ENCODE data around the gene CDK7. TPM values are rescaled to one million over a fixed set of nuclear protein-coding genes. Genes with fewer than 3 reads are reported as not detected.
A peak's percentile ranks its signal among the peaks of the same experiment; 100 is the strongest.

The CDK7 gene
- total and polyA plus RNA-seq, 5 donors, result 11.2 to 16.8 (median 11.8) TPM

DNA sequence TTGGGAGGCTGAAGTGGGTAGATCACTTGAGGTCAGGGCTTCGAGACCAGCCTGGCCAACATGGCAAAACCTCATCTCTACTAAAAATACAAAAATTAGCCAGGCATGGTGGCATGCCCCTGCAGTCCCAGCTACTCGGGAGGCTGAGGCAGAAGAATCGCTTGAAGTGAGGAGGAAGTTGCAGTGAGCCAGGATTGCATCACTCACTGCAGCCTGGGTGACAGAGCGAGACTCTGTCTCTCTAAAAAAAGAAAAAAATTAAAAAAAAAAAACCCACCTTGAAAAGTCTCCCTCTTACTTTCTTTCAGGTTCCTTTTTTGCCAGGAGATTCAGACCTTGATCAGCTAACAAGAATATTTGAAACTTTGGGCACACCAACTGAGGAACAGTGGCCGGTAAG is 34.2 kb downstream of the CDK7 start:
- intact Hi-C loops (cut with DNase I), result no loop called here
- Histone ChIP-seq H3K4me3 (ENCODE audit: low read length) (no peak overlapping the region), H3K4me1 (ENCODE audit: control insufficient read depth, insufficient read depth, low read length) (no peaks in the 10 kb centered on the region), H3K27ac (ENCODE audit: low read length) (no peak overlapping the region), H3K9me3 (ENCODE audit: control insufficient read depth, low read length) (no peaks in the 10 kb centered on the region), H3K27me3 (ENCODE audit: control insufficient read depth, insufficient read depth) (no peaks in the 10 kb centered on the region)
- no peak for ATAC-seq
- 92% methylated on average over 5 of the region's 5 CpGs for WGBS
- DNase-seq, result no peak

DNA sequence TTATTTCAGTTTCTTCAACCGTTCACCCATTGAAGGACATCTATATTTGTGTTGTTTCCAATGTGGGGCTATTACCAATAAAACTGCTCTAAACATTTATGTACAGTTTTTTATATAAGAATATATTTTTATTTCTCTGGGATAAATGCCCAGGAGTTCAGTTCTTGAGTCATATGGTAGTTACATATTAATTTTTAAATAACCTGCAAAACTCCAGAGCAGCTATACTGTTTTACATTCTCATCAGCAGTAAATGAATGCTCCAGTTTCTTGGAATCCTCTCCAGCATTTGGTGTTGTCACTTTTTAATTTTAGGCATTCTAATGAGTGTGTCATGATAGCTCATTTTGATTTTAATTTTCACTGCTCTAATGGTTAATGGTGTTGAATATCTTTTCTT is 36.2 kb downstream of the CDK7 start:
- H3K4me3 ChIP-seq (ENCODE audit: low read length), result no peak overlapping the region
- H3K9me3 ChIP-seq (ENCODE audit: control insufficient read depth, low read length), result no peaks in the 10 kb centered on the region
- 87% methylated on average over 1 of the region's 1 CpG for WGBS
- ATAC-seq (no peak), DNase-seq (no peak)
- H3K27me3 ChIP-seq (ENCODE audit: control insufficient read depth, insufficient read depth), result no peaks in the 10 kb centered on the region
- intact Hi-C loops (cut with DNase I), result no loop called here
- H3K27ac ChIP-seq (ENCODE audit: low read length), result no peak overlapping the region
- no peaks in the 10 kb centered on the region for H3K4me1 ChIP-seq (ENCODE audit: control insufficient read depth, insufficient read depth, low read length)

DNA sequence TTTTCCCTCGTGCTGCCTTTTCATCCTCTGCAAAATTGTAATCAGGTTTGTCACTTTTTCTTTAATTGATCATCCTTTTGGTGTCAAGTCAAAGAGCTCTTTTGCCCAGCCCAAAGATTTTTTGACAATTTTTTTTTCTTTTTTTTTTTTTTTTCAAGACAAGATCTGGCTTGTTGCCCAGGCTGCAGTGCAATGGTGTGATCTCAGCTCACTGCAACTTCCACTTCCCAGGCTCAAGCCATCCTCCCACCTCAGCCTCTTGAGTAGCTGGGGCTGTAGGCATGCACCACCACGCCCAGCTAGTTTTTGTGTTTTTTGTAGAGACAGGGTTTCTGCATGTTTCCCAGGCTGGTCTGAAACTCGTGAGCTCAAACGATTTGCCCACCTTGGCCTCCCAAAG is 36.7 kb downstream of the CDK7 start:
- intact Hi-C loops (cut with DNase I), result no loop called here

DNA sequence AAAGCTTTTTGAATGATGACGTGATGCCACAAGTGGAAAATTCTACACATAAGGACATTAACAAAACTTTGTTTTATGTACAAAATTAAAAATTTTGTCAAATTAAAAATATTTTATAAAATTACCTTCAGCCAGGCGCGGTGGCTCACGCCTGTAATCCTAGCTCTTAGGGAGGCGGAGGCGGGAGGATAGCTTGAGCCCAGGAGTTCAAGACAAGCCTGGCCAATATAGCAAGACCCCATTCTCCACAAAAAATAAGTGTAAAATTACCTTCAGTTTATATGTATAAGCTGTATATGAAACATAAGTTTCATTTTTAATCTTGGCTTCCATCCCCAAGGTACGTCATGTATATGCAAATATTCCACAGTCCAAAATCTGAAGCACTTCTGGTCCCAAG is 40.9 kb downstream of the CDK7 start:
- DNase-seq (no peak), ATAC-seq (no peak)
- Histone ChIP-seq H3K9me3 (ENCODE audit: control insufficient read depth, low read length) (no peaks in the 10 kb centered on the region), H3K27ac (ENCODE audit: low read length) (no peak overlapping the region), H3K27me3 (ENCODE audit: control insufficient read depth, insufficient read depth) (no peaks in the 10 kb centered on the region), H3K4me3 (ENCODE audit: low read length) (no peak overlapping the region), H3K4me1 (ENCODE audit: control insufficient read depth, insufficient read depth, low read length) (no peaks in the 10 kb centered on the region)
- 98% methylated on average over 7 of the region's 7 CpGs for WGBS
- intact Hi-C loops (cut with DNase I), result no loop called here

More for the DNA sequence above, 36.7 kb downstream of the CDK7 start:
- peak in 2 of 3 donors; percentile 36 to 54 for DNase-seq
- WGBS, result 52% methylated on average over 4 of the region's 4 CpGs
- ATAC-seq, result no peak
- no peak overlapping the region for H3K27ac ChIP-seq (ENCODE audit: low read length)
- no peaks in the 10 kb centered on the region for H3K9me3 ChIP-seq (ENCODE audit: control insufficient read depth, low read length)
- H3K4me1 ChIP-seq (ENCODE audit: control insufficient read depth, insufficient read depth, low read length), result no peaks in the 10 kb centered on the region
- H3K27me3 ChIP-seq (ENCODE audit: control insufficient read depth, insufficient read depth), result no peaks in the 10 kb centered on the region
- no peak overlapping the region for H3K4me3 ChIP-seq (ENCODE audit: low read length)

DNA sequence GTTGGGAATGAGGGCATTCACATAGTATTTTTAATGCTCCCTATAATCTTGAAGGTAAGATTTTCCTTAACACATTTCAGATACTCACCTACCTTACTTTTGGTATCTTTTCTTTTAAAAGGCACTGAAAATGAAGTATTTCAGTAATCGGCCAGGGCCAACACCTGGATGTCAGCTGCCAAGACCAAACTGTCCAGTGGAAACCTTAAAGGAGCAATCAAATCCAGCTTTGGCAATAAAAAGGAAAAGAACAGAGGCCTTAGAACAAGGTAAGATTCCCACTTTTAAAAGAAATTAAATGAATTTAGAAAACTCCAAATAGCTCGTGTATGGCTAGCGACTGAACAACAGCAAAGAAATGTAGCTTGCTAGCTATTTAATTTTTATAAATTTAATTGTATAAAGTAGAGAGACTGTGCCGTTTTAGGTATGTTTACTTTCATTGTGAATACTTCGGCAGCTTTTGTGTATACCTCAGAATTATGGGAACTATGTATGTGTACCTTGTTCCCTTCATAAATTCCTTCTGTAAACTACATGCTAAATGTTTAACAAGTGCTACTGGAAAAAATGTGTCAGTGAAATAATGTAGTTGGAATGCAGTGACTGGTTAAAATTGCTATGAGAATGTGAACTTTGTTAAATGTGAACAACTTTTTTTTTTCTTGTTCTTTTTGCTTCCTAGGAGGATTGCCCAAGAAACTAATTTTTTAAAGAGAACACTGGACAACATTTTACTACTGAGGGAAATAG is 41.9 kb downstream of the CDK7 start:
- intact Hi-C loops (cut with DNase I), result no loop called here
- Histone ChIP-seq H3K4me1 (ENCODE audit: control insufficient read depth, insufficient read depth, low read length) (no peaks in the 10 kb centered on the region), H3K9me3 (ENCODE audit: control insufficient read depth, low read length) (no peaks in the 10 kb centered on the region), H3K27ac (ENCODE audit: low read length) (no peak overlapping the region), H3K4me3 (ENCODE audit: low read length) (no peak overlapping the region), H3K27me3 (ENCODE audit: control insufficient read depth, insufficient read depth) (no peaks in the 10 kb centered on the region)
- DNase-seq (no peak), ATAC-seq (no peak)
- 74% methylated on average over 5 of the region's 5 CpGs for WGBS

DNA sequence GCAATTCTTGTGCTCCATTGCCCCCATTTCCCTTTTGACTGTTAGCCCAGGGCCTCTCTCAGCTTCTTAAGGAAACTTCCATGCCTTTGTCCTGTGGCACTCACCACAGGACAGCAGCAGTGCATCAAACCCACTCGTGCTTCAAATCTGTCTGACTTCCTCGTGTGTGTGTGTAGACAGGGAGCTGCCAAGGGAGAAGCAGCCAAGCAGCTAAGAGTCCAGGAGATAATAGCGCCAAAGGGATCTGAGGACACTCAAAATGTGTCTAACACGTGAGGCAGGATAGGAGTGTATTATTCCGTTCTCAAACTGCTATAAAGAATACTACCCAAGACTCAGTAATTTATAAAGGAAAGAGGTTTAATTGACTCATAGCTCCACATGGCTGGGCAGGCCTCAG is 44.8 kb downstream of the CDK7 start:
- ATAC-seq, result peak; percentile 44 to 86

DNA sequence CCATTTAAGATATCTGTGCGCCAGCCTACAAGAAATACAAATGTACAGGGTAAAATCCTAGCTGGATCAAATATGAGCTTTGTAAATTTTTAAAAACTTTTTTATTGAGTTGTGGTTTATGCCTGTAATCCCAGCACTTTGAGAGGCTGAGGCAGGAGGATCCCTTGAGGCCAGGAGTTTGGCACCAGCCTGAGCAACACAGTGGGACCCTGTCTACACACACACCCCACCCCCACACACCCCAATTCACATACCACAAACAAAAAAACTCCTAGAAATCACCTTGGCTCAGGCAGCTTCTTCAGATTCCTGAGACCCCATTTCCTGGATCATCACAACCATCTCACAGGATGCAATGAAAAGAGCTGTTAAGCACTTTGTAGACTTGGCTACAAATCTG is 46.4 kb downstream of the CDK7 start:
- intact Hi-C loops (cut with DNase I), result no loop called here
- no peak for ATAC-seq
- H3K27me3 ChIP-seq (ENCODE audit: control insufficient read depth, insufficient read depth), result no peaks in the 10 kb centered on the region
- no peaks in the 10 kb centered on the region for H3K4me1 ChIP-seq (ENCODE audit: control insufficient read depth, insufficient read depth, low read length)
- no peak overlapping the region for H3K27ac ChIP-seq (ENCODE audit: low read length)
- WGBS, result 100% methylated on average over 1 of the region's 1 CpG
- no peak for DNase-seq
- H3K9me3 ChIP-seq (ENCODE audit: control insufficient read depth, low read length), result no peaks in the 10 kb centered on the region
- H3K4me3 ChIP-seq (ENCODE audit: low read length), result no peak overlapping the region

More for the DNA sequence above, 44.8 kb downstream of the CDK7 start:
- H3K4me1 ChIP-seq (ENCODE audit: control insufficient read depth, insufficient read depth, low read length), result no peaks in the 10 kb centered on the region
- no peaks in the 10 kb centered on the region for H3K9me3 ChIP-seq (ENCODE audit: control insufficient read depth, low read length)
- WGBS, result 58% methylated on average over 5 of the region's 5 CpGs
- H3K27me3 ChIP-seq (ENCODE audit: control insufficient read depth, insufficient read depth), result no peaks in the 10 kb centered on the region
- H3K4me3 ChIP-seq (ENCODE audit: low read length), result no peak overlapping the region
- intact Hi-C loops (cut with DNase I), result no loop called here
- no peak for DNase-seq
- no peak overlapping the region for H3K27ac ChIP-seq (ENCODE audit: low read length)

DNA sequence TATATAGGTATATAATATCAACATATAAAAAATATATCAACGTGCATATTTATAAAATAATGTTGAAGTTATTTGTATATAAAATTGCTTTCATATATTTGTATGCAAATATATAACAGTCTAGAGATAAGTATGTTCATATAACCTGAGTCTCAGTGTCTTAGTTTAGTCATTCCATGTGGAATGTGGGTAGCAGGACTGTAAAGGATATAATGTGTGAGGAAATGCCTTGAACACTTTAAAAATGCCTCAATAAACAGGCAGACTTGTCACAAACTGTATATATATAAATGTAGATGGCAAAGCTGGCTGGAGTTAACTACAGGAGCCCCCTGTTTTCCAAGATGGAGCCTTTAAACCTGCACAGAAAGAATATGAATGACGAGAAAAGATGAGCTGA is 49.5 kb downstream of the CDK7 start:
- Histone ChIP-seq H3K9me3 (ENCODE audit: control insufficient read depth, low read length) (no peaks in the 10 kb centered on the region), H3K27ac (ENCODE audit: low read length) (no peak overlapping the region), H3K27me3 (ENCODE audit: control insufficient read depth, insufficient read depth) (no peaks in the 10 kb centered on the region), H3K4me3 (ENCODE audit: low read length) (no peak overlapping the region), H3K4me1 (ENCODE audit: control insufficient read depth, insufficient read depth, low read length) (no peaks in the 10 kb centered on the region)
- 93% methylated on average over 2 of the region's 2 CpGs for WGBS
- intact Hi-C loops (cut with DNase I), result no loop called here
- DNase-seq, result no peak
- no peak for ATAC-seq

DNA sequence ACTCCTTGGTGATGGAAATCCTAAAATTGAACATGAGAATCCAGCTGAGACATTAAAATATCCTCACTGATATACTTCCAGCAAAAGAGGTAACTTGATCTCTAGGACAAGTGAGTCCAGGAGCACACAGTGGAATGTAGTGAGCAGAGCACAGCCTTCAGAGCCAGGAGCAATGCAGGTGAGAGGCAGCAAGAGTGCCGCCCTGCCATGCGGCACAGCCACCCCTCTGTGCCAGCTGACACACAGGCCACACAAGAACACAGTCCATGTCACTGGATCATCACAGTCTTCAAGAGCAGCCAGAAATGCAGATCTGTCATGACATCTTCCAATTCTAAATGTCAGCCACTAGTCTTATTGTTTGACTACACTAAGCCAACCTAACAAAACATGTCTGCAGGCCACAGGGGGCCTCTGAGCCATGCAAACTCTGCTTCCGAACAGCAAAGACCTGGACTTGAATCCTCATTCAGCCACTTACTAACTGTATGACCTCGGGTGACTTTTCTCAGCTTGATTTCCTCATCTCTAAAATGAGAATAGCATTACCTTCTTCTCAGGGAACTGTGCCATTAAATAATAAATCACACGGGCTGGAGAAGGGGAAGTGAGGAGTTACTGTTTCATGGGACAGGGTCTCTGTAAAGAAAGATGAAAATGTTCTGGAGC is 50.9 kb downstream of the CDK7 start:
- WGBS, result 79% methylated on average over 5 of the region's 5 CpGs
- Histone ChIP-seq H3K9me3 (ENCODE audit: control insufficient read depth, low read length) (no peaks in the 10 kb centered on the region), H3K4me1 (ENCODE audit: control insufficient read depth, insufficient read depth, low read length) (no peaks in the 10 kb centered on the region), H3K27ac (ENCODE audit: low read length) (no peak overlapping the region), H3K4me3 (ENCODE audit: low read length) (no peak overlapping the region), H3K27me3 (ENCODE audit: control insufficient read depth, insufficient read depth) (no peaks in the 10 kb centered on the region)
- no peak for DNase-seq
- ATAC-seq, result no peak
- intact Hi-C loops (cut with DNase I), result no loop called here

DNA sequence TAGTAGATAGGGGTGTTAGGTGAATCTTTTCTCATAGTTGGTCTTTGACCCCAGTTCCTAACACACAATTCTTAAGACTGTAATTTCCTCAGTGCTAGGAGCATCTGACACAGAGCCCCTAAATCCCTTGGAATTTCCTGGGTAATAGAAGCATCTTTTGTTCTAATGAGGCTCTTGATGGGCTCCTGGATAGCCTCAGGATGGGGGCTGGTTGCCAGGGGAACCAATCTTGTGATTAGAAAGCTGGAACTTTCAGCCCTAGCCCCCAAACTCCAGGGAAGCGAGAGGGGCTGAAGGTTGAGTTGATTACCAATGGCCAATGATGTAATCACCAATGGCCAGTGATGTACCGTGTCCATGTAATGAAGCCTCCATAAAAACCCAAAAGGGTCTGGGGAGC is 53.4 kb downstream of the CDK7 start:
- no peak overlapping the region for H3K4me3 ChIP-seq (ENCODE audit: low read length)
- H3K27me3 ChIP-seq (ENCODE audit: control insufficient read depth, insufficient read depth), result no peaks in the 10 kb centered on the region
- intact Hi-C loops (cut with DNase I), result no loop called here
- no peak overlapping the region for H3K27ac ChIP-seq (ENCODE audit: low read length)
- WGBS, result 70% methylated on average over 2 of the region's 2 CpGs
- DNase-seq (no peak), ATAC-seq (no peak)
- no peaks in the 10 kb centered on the region for H3K9me3 ChIP-seq (ENCODE audit: control insufficient read depth, low read length)
- H3K4me1 ChIP-seq (ENCODE audit: control insufficient read depth, insufficient read depth, low read length), result no peaks in the 10 kb centered on the region

DNA sequence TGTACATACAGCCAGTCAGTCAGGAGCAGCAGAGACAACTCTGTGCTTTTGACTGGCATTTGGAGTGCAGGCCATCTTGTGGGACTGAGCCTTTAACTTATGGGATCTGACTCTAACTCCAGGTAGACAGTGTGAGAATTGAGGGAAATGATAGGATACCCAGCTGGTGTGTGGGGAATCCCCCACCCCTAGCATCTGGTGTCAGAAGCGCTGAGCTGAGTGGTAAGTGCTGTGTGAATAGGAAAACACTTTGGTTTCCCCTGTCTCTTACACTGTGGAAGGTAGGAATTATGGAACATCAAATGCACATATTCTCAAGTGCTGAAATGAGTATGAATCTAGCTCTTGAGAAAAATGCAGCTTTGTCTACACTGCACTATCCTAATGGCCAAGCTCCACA is 54.0 kb downstream of the CDK7 start:
- no peak for ATAC-seq
- DNase-seq, result no peak
- 74% methylated on average over 1 of the region's 1 CpG for WGBS
- Histone ChIP-seq H3K4me1 (ENCODE audit: control insufficient read depth, insufficient read depth, low read length) (no peaks in the 10 kb centered on the region), H3K27ac (ENCODE audit: low read length) (no peak overlapping the region), H3K4me3 (ENCODE audit: low read length) (no peak overlapping the region), H3K9me3 (ENCODE audit: control insufficient read depth, low read length) (no peaks in the 10 kb centered on the region), H3K27me3 (ENCODE audit: control insufficient read depth, insufficient read depth) (no peaks in the 10 kb centered on the region)
- intact Hi-C loops (cut with DNase I), result no loop called here

Data from right cardiac atrium (tissue), 5 donors.